Glutamatergic neuron (in vitro differentiated cells): ENCODE results near the gene CRYGC. TPM values are rescaled to one million over a fixed set of nuclear protein-coding genes. Genes with fewer than 3 reads are reported as not detected.

Experiments
- DNase-seq: peaks from one replicate; pipeline ENCODE4 v3.0.0; 2022
- H3K27ac Mint-ChIP-seq: one replicate; pipeline ENCODE4 v1.8.0; 2020; ENCODE audit warnings: mild to moderate bottlenecking, mixed read lengths, inconsistent platforms; ENCODE audit not compliant: unreplicated experiment
- H3K27me3 Mint-ChIP-seq: one replicate; pipeline ENCODE4 v1.8.0; 2020; ENCODE audit warnings: mild to moderate bottlenecking, moderate library complexity, mixed read lengths, inconsistent platforms; ENCODE audit not compliant: unreplicated experiment
- H3K36me3 Mint-ChIP-seq: one replicate; pipeline ENCODE4 v1.8.0; 2020; ENCODE audit warnings: mild to moderate bottlenecking, mixed read lengths, inconsistent platforms; ENCODE audit not compliant: unreplicated experiment
- H3K4me1 Mint-ChIP-seq: one replicate; pipeline ENCODE4 v1.8.0; 2020; ENCODE audit warnings: mild to moderate bottlenecking, low read depth, mixed read lengths, inconsistent platforms; ENCODE audit not compliant: unreplicated experiment
- H3K4me3 Mint-ChIP-seq: one replicate; pipeline ENCODE4 v1.8.0; 2020; ENCODE audit warnings: mild to moderate bottlenecking, mixed read lengths, inconsistent platforms; ENCODE audit not compliant: unreplicated experiment
- H3K9me3 Mint-ChIP-seq: one replicate; pipeline ENCODE4 v1.8.0; 2020; ENCODE audit warnings: mild to moderate bottlenecking, moderate library complexity, mixed read lengths, inconsistent platforms; ENCODE audit not compliant: unreplicated experiment
- CTCF ChIP-seq: fragments of 200-600 bp; sonication (generic); IDR thresholded peaks from one replicate; pipeline ENCODE4 v1.5.0; 2021; ENCODE audit not compliant: partially characterized antibody, unreplicated experiment
- total RNA-seq: library from RNA; stranded (reverse); fragmentation: NEBNext Ultra II Directional; extraction: Animal tissue kit (Norgen Biotek cat#: 25700); gene quantifications from one replicate; pipeline ENCODE4 v1.2.1, GENCODE V29; 2021; ENCODE audit not compliant: unreplicated experiment

Gene CRYGC
- total RNA-seq, 1 donor from 2014 or later = not detected

- DNase-seq = no peak
- H3K9me3 Mint-ChIP-seq = peaks cover 5% of the 10 kb centered on the region
Measured at GRCh38 chr2:208174144-208174543, 44.5 kb upstream of the CRYGC start.

GRCh38 chr2:208172125-208172524 is 42.5 kb upstream of the CRYGC start:
- no peak for DNase-seq
- Mint-ChIP-seq H3K4me1 (peaks cover 1% of the 10 kb centered on the region), H3K9me3 (peaks cover 5% of the 10 kb centered on the region), H3K4me3 (no peak overlapping the region), H3K27me3 (peaks cover 3% of the 10 kb centered on the region), H3K27ac (no peak overlapping the region), H3K36me3 (no peaks in the 10 kb centered on the region)
- TF ChIP-seq CTCF = no peak

More at GRCh38 chr2:208174144-208174543, 44.5 kb upstream of the CRYGC start:
- TF ChIP-seq CTCF = no peak
- H3K27ac Mint-ChIP-seq = no peak overlapping the region
- no peaks in the 10 kb centered on the region for H3K36me3 Mint-ChIP-seq
- peaks cover 1% of the 10 kb centered on the region for H3K4me1 Mint-ChIP-seq
- H3K27me3 Mint-ChIP-seq = peaks cover 3% of the 10 kb centered on the region
- H3K4me3 Mint-ChIP-seq = no peak overlapping the region

GRCh38 chr2:208164951-208165755 is 35.5 kb upstream of the CRYGC start:
- Mint-ChIP-seq H3K27ac (no peak overlapping the region), H3K36me3 (no peaks in the 10 kb centered on the region), H3K9me3 (no peaks in the 10 kb centered on the region), H3K4me1 (peaks cover 4% of the 10 kb centered on the region), H3K27me3 (no peaks in the 10 kb centered on the region), H3K4me3 (no peak overlapping the region)
- TF ChIP-seq CTCF = no peak
- DNase-seq = no peak

GRCh38 chr2:208163489-208163888 is 33.9 kb upstream of the CRYGC start, which contains the start of gene CRYGA:
TSS of gene CRYGA (minus strand) at chr2:208163589. CDS start at chr2:208163556, 33 bp downstream.
- H3K36me3 Mint-ChIP-seq = no peaks in the 10 kb centered on the region
- TF ChIP-seq CTCF = no peak
- no peak for DNase-seq
- H3K4me1 Mint-ChIP-seq = peaks cover 4% of the 10 kb centered on the region
- no peaks in the 10 kb centered on the region for H3K9me3 Mint-ChIP-seq
- no peak within 1 kb of the TSS for H3K4me3 Mint-ChIP-seq
- peaks cover under 1% of the 10 kb centered on the region for H3K27me3 Mint-ChIP-seq
- H3K27ac Mint-ChIP-seq = no peak within 1 kb of the TSS

DNA sequence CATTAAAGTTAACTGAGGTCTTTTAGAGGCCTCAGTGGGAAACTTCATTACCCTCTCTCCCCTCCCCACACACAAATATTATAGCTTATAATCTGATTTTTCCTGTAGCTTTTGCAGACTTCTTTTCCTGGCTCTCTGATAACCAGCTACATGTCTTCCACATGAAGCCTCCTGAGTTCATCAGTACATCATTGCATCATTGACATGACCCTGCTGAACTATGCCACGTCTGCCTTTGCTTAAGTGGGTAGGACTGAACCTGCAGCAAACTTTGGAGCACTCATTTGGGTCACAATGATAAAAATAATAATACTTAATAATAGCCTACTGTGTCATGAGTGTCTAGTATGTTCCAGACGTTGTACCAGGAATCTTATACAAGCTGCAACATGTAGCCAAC is 26.8 kb upstream of the CRYGC start:
- no peaks in the 10 kb centered on the region for H3K4me1 Mint-ChIP-seq
- H3K27ac Mint-ChIP-seq = no peak overlapping the region
- no peaks in the 10 kb centered on the region for H3K36me3 Mint-ChIP-seq
- no peaks in the 10 kb centered on the region for H3K9me3 Mint-ChIP-seq
- H3K4me3 Mint-ChIP-seq = no peak overlapping the region
- H3K27me3 Mint-ChIP-seq = peaks cover 2% of the 10 kb centered on the region
- no peak for TF ChIP-seq CTCF
- DNase-seq = no peak
